ENCODE measurements around the gene HIF3A.
"Not testable (repeated sequence)": the region's sequence is repeated elsewhere in the genome, so short reads cannot be mapped to it uniquely, and the experiment has no call there.

HIF3A gene
- 0 to 4.0 (median 0) reads per million in 17 experiments for total RNA-seq

DNA sequence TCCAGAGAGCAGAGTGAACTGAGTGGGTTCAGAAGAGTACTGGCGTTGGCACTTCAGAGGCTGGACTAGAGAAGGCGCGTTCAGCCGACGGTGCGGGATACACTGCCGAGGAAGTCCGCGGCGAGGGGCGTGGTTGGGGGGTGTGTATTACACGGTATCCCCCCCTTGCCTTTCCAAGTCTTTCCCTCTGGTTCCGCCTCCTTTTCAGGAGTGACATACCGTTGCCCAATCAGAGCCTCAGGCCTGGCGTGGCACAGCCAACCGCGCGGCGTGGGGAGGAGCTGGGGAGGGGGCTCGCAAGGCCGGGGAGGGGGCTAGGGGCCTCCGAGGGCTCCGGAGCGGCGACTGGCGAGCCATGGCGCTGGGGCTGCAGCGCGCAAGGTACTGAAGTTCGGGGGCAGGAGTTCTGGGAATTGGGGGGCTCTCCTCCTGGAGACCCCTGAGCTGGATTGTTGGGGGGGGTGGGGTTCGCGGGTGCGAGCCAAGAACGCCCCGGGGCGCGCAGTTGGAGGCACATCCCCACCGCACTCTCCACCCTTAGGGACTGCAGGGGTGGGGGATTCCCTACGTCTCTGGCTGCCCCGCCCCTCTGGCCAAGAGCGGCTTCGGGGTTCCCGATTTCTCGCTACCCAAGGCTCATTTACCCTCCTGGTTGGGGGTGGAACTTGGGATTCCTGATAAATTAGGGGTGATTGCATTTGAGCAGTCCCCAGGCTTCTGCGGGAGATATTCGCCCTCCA, at the start of gene HIF3A:
Gene HIF3A (plus strand): TSS at position 321 of the 740 bp plus-strand sequence. CDS start 35 bp downstream, at position 356.
- DNase-seq, result peak in 1 of 4 experiments; percentile 8

DNA sequence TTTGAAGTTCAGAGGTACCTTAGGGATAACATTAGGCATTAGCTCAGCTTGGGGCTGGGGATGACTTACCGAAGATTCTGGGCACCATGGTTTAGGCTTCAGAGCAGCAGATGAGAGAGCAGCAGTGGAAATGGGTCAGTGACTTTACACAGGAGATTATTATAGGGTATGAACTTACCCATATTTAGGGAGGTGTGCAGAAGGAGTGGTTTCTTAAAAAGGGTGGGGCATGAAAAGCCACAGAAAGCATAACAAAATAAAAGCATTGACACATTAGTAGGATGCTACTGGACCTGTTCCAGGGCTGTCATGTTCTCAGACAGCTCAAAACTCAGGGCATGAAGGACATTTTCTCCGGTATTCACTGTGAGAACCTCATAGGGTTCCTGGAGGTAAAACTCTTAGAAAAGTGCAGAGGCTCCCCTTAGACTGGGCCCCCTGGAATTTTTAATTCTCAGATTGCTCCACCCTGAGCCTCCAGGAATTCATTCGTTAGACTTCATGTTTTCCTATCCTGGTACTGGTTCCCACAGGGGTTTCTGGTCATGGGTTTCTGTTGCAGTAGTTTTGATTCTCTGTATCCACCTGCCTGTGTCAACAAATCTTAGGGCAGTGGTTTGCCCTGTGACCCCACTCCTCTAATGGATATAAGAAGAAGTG, 46.6 kb upstream of the HIF3A start:
- no peak for DNase-seq

DNA sequence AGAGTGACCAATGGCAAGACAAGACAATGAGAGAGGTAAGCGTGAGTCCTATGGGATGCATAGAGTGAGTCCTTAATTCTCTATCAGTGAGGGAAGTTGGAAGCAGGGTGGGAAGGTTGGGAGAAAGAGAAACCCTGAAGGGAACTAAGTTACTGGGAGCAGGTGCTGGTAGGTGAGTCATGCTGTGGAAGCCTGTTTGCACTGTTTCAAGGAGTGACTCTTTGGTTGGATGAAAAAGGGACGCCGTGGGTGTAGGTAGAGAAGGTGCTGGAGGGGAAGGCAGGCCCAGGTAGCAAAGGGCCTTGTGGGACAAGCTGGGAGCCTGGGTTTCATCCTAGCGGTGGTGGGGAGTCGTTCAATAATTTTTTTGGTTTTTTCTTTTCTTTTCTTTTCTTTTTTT, 45.4 kb upstream of the HIF3A start:
- no peak for DNase-seq

DNA sequence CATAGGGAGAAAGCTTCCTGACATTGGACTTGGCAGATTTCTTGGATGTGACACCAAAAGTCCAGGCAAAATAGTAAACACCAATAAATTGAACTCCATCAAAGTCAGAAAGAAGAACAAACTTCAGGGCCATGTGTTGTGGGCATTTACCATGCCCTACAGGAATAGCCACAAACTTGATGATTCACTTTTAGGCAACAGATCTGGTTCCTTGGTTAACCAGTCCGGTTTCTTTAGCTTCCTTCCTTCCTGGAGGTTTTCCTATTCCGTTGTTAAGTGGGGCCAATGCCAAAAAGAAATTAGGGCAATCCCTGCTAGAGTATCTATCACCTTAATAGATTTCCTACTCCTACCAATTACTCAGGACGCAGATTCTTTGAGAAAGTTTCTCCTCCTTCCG, 42.1 kb upstream of the HIF3A start:
- peak in 1 of 4 experiments; percentile 10 for DNase-seq

DNA sequence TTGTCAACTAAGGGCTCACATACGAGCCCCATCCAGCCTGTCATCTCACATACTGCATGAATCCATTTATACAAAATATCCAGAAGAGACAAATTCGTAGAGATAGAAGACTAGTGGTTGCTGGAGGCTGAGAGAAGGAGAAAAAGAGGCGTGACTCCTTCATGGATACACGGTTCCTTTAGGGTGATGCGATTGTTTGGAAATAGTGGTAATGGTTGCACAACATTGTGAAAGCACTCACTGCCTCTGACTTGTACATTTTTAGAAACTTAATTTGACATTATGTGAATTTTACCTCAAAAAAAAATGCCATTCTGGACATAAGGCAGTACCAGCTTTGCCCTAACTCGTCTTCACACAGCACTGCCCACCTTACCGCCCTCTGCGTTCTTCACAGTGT, 40.0 kb upstream of the HIF3A start:
- peak; percentile 16 to 62 (median 31) for DNase-seq

DNA sequence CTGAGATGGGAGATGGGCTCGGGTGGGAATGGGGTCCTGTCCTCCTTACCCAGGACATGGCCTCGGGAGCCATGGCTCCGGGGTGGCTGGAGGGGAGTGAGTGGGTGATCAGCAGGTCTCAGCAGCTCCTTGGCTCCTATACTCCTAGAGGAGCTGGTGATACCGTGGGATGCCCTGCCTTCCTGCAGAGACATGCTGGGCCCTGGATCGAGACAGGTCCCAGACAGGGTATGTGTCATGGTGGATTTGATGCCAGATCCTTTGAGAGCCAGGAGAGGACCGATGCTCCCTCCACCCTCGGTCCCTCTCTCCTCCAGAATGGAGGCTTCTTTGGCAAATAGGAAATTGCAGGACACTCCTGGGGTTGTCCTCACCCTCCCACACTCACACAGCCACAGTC, 35.3 kb upstream of the HIF3A start:
- not testable (repeated sequence) for DNase-seq

DNA sequence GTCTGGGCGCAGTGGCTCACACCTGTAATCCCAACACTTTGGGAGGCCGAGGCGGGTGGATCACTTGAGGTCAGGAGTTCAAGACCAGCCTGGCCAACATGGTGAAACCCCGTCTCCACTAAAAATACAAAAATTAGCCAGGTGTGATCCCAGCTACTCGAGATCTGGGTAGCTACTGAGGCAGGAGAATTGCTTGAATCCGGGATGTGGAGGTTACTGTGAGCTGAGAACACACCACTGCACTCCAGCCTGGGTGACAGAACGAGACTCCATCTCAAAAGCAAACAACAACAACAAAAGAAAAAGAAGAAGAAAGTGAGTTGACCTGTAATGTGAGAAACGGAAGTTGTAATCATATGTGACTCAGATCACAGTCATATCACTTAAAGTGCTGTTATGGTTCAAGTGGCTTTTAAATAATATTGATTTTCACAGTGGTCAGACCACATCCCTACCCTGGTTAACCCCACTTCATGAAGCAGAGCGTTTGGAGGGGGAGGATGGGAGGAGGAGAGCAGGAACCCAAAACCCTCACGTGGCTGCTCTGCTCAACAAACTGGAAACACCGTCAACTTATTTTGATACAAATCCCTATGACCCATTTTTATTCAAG, 34.1 kb upstream of the HIF3A start:
- DNase-seq, result peak in 2 of 4 experiments; percentile 38 to 41

DNA sequence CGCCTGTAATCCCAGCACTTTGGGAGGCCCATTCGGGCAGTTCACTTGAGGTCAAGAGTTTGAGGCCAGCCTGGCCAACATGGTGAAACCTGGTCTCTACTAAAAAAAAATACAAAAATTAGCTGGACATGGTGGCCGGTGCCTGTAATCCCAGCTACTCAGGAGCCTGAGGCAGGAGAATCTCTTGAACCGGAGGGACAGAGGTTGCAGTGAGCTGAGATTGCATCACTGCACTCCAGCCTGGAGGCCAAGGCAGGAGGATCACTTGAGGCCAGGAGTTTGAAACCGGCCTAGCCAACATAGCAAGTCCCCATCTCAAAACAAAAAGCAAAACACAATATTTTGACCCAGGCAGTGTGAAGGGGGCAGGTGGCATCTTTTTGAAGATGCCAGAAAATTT, 32.0 kb upstream of the HIF3A start:
- DNase-seq, result not testable (repeated sequence)

DNA sequence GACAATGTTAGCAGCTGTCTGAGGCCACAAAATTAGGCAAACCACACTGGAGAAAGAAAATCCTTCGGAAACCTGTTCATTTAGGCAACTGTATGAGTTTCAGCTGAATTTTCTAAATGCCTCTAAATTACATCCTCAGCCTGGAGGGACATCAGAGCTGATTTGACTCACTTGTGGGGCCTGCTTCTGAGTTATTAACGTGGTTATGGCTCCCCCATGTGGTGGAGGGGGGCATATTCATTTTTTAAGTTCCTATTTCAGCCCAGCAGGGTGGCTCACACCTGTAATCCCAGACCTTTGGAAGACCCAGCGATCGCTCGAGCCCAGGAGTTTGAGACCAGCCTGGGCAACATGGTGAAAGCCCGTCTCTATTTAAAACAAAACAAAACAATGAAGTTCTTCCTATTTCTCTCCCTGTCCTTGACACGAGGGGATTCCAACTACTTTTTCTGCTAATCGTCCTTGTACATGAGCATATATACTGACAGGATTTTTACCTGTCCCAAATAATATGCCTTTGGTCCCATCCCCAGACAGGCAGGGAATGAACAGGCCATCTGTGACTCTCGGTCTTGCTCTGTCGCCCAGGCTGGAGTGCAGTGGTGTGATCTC, 31.5 kb upstream of the HIF3A start:
- DNase-seq, result peak; percentile 79 to 89 (median 80)

DNA sequence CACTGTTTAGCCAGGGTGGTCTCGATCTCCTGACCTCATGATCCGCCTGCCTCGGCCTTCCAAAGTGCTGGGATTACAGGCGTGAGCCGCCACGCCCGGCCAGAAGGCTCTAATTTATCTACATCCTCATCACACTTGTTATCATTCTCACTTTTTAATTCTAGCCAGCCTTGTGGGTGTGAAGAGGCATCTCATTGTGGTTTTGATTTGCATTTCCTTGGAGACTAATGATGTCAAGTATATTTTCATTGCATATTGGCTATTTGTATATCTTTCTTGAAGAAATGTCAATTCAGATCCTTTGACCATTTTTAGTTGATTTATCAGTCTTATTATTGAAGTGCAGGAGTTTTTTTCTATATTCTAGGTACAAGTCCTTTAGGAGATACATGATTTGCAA, 27.7 kb upstream of the HIF3A start:
- no peak for DNase-seq

DNA sequence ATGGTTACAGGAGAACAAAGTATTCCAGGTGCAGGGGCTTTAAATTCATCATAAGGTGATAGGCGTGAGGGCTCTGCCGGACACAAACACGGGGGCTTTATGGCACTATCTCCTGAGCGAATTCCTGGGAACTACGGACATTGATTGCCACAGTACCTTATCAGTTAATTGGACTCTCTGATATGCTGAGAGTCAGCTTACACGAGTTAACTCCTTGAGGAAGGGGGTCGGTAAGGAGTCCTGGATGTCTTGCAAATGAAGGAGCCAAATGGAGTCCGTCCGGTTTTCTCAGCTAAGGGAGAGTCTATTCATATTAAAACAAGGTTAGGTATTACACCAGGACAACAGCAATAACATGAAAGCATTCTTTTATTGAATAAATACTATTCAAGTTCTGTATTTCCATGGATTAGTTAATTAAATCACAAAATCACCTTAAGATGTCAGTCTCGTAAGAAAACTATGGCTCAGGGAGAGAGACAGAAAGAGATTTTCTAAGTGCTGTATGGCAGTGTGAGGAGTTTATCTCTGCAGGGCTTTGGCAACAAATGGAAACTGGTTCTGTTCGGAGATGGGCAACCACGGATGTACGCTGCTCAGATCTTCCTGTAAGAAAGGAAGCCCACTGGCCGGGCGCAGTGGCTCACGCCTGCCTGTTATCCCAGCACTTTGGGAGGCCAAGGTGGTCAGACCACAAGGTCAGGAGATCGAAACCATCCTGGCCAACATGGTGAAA, 26.2 kb upstream of the HIF3A start:
- no peak for DNase-seq

DNA sequence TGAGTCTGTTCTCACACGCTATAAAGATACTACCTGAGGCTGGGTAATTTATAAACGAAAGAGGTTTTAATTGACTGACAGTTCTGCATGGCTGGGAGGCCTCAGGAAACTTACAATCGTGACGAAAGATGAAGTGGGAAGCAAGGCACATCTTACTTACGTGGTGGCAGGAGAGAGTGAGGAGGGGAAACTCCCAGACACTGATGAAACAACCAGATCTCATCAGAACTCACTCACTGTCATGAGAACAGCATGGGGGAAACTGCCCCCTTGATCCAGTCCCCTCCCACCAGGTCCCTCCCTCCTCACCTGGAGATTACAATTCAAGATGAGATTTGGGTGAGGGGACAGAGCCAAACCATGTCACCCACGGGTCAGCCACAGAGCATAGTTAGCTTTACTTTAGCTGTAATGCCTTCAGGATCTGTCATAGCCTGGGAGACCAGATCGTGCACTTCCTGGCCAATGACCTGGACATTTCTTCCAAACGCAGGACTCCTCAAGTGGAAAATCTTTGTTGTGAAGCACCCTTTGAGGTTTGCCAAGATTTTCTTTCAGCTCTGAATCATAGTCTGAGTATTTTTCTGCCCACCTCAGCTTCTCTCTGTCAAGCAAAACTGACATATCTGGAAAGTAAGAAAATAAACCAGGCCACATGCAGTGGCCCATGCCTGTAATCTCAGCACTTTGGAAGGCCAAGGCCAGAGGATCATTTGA, 25.2 kb upstream of the HIF3A start:
- peak in 1 of 4 experiments; percentile 9 for DNase-seq

DNA sequence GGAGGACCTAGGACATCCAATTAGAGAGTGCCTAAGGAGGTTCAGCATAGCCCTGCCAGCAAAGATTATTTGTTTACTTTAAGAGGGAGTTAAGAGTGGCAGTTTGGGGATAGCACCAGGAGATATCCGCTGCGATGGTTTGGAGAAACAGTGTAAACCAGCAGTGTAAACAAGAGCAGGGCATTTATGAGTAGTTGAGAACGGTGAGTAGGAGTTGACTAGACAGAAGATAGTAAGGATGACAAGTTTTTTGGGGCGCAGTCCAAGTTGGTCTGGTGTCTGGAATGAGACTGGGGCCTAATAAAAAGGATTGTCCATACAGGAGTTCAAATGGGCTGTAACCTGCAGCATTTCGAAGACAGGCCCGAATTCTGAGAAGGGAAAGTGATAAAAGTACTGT, 22.9 kb upstream of the HIF3A start:
- DNase-seq, result not testable (repeated sequence)

DNA sequence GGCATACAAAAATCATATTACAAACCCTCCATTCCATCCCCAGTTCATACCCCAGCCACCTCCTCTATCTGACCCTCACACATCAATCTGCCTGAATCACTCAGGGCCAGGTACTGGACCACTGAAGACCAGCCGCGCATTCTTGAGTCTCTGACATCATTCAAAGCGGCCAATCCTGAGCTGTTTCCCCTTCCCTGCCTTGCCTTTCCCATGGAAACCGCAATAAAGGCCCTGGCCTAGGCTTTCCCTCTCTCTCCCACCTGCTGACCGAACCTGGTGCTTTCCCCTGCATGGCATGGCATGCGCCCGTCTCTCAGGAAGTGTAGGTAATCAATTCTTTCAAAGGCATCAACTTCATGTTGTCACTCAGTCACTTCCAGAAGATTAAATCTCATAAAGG, 17.7 kb upstream of the HIF3A start:
- DNase-seq, result no peak

DNA sequence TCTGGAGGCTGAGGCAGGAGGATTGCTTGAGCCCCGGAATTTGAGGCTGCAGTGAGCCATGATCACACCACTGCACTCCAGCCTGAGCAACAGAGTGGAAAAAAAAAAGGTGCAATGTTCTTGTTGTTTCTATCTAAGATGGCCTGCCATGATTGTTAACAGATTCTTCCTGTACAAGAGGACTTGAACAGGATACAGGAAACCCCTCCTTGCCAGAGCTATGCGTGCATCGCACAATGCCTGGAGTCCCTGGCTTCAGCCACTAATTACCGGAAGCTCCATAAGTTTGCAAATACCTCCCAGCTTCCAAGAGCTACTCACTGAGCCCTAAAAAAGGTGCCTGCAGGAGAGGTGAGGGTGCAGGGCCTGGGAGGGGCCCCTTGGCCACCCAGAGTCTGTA, 13.1 kb upstream of the HIF3A start:
- no peak for DNase-seq

DNA sequence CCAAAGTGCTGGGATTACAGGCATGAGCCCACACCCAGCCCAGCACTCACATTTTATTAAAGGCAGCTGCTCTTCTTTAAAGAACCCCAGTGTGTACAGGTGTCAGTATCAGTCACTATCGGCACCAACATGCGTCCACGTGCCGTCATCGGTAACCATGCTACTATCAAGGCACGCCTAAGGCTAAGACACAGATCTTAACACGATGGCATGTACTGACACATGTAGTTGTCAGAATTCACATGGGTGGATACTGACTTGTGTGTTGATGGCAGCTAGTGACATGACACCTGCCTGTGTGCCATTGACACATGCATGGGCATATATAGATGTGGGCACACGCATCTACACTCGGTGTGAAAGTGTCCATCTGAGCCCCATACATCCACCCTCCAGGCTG, 12.2 kb upstream of the HIF3A start:
- no peak for DNase-seq

DNA sequence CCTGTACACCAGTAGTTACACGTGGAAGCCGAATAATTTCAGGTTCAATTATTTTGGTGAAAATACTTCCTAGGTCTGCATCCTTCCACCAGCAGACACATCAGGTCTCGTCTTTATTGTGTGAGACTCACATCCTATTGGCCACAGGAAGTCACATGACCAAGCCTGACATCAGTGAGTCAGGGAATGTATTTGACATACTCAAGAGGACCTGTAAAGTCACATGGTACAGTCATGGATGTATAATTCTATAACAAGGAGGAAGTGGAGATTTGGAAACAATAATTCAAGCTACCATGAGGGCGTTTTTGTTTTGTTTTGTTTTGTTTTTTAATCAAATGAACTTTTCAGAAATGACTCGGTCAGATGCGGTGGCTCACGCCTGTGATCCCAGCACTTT, 9.3 kb upstream of the HIF3A start:
- DNase-seq, result peak in 3 of 4 experiments; percentile 8 to 34 (median 12)

DNA sequence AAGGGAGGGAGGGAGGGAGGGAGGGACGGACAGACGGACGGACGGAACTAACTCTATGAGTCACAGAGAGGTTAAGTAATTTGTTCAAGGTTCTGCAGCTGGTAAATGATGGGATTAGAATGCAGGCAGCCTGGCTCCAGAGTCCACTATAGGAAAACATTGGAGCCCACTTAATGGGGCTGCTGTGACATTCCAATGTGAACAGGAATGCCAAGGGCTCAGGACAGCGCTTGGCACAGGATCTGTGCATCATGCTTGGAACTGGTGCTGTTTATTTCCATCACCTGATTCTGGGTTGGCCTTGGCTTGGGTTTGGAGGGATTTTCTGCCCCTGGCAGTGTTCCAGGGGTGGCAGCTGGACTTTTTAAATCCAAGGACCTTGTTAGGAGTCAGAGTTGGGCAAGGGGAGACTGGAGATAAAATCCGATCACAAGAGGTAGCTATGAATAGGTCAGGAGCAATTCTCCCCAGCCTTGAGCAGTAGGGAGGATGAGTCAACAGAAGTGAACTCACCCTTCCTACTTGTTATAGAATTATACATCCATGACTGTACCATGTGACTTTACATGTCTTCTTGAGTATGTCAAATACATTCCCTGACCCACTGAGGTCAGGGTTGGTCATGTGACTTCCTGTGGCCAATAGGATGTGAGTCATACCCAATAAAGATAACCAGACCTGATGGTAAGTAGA, 7.8 kb upstream of the HIF3A start:
- peak in 3 of 4 experiments; percentile 12 to 52 (median 25) for DNase-seq

DNA sequence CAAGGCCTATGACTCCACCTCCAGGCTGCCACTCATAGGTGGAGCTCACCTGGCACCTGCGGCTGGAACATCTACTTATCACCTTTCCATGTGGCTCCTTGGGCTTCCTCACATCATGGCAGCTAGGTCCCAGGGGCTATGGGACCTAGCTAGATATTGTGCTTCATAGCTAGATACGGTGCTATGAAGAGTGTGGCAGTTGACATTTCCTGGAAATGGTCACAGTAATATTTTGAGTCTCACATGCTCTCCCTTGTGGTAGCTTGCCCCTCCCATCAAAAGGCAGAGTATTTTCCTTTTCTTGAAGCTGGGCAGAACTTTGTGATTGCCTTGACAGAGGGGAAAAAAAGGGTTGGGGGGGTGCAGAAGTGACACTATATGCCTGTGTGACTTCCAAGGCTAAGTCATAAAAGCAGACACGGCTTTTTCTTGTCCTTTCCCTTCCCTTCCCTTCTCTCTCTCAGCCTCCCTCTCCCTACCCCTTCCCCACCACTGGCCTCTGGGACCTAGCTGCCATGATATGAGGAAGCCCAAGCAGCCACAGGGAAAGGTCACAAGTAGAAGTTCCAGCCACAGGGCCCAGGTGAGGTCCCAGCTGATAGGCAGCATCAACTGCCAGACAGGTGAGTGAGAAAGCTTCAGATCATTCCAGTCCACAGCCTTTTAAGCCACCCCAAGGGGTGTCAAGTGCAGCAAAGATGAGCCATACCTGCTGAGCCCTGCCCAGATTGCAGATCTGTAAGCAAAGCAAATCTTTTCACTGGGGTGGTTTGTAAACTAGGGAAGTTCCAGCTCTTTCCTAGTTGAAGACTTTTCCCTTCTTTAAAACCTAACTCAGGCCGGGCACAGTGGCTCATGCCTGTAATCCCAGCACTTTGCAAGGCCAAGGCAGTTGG, 6.9 kb upstream of the HIF3A start:
- DNase-seq, result no peak

DNA sequence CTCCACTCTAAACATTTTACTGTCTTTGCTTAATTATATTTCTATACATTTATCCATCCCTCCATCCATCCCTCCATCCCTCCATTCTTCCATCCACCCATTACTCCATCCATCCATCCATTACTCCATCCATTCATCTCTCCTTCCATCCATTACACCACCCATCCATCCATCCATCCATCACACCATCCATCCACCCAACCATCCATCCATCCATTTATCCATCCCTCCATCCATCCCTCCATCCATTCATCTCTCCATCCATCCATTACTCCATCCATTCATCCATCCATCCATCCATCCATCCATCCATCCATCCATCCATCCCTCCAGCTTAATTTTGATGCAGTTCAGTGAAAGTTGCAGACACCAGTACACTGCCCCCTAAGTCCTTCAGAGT, 5.0 kb upstream of the HIF3A start:
- no peak for DNase-seq

Measured in suppressor macrophage (primary cell).